Stimulated activated CD4-positive, alpha-beta T cell treated with anti-CD3 and anti-CD28 coated beads, Interleukin-4, amount 100 ng/mL, for 4 hours (primary cell): Measurements from ENCODE around the gene KANSL3.
"Not testable (repeated sequence)": the region's sequence is repeated elsewhere in the genome, so short reads cannot be mapped to it uniquely, and the experiment has no call there.

Experiments
- DNase-seq, 2 experiments: peaks; one replicate each; pipeline ENCODE4 v3.0.0-alpha.2; 2020

KANSL3 gene

GRCh38 chr2:96638144-96639121, at the start of gene KANSL3:
TSS of gene KANSL3 (minus strand) at chr2:96638312. CDS start at chr2:96637135, 1,177 bp downstream.
- peak; percentile 81 to 85 for DNase-seq

GRCh38 chr2:96687266-96687665, 49.2 kb upstream of the KANSL3 start:
- DNase-seq: no peak

GRCh38 chr2:96685577-96686459, 47.7 kb upstream of the KANSL3 start:
- DNase-seq: no peak

- DNase-seq: no peak
Measured at GRCh38 chr2:96684883-96685576, 46.9 kb upstream of the KANSL3 start.

GRCh38 chr2:96683972-96684820, 46.1 kb upstream of the KANSL3 start:
- DNase-seq: no peak

GRCh38 chr2:96683307-96683706, 45.2 kb upstream of the KANSL3 start:
- DNase-seq: no peak

GRCh38 chr2:96681540-96681939, 43.4 kb upstream of the KANSL3 start:
- DNase-seq: no peak

- no peak for DNase-seq
Measured at GRCh38 chr2:96680561-96681141, 42.5 kb upstream of the KANSL3 start.

- DNase-seq: no peak
Measured at GRCh38 chr2:96679848-96680247, 41.7 kb upstream of the KANSL3 start.

- no peak for DNase-seq
Measured at GRCh38 chr2:96669539-96670215, 31.6 kb upstream of the KANSL3 start.

GRCh38 chr2:96668771-96669170, 30.7 kb upstream of the KANSL3 start:
- DNase-seq: no peak

GRCh38 chr2:96665717-96666116, 27.6 kb upstream of the KANSL3 start:
- not testable (repeated sequence) for DNase-seq

- no peak for DNase-seq
Measured at GRCh38 chr2:96665083-96665569, 27.0 kb upstream of the KANSL3 start.

GRCh38 chr2:96664366-96664925, 26.3 kb upstream of the KANSL3 start:
- no peak for DNase-seq

- no peak for DNase-seq
Measured at GRCh38 chr2:96663829-96664228, 25.7 kb upstream of the KANSL3 start.

GRCh38 chr2:96663177-96663576, 25.1 kb upstream of the KANSL3 start:
- DNase-seq: no peak

GRCh38 chr2:96662360-96662759, 24.2 kb upstream of the KANSL3 start:
- no peak for DNase-seq

- DNase-seq: no peak
Measured at GRCh38 chr2:96661324-96661723, 23.2 kb upstream of the KANSL3 start.

GRCh38 chr2:96656540-96656939, 18.4 kb upstream of the KANSL3 start:
- DNase-seq: no peak

GRCh38 chr2:96655526-96655925, 17.4 kb upstream of the KANSL3 start:
- no peak for DNase-seq
